NCI-H1105 (cell line): ENCODE measurements around the gene ULK4.

ENCODE experiments used
- DNase-seq: peaks from one replicate; lab custom pipeline; 2025; lab: John Stamatoyannopoulos, UW

ULK4 gene

DNA sequence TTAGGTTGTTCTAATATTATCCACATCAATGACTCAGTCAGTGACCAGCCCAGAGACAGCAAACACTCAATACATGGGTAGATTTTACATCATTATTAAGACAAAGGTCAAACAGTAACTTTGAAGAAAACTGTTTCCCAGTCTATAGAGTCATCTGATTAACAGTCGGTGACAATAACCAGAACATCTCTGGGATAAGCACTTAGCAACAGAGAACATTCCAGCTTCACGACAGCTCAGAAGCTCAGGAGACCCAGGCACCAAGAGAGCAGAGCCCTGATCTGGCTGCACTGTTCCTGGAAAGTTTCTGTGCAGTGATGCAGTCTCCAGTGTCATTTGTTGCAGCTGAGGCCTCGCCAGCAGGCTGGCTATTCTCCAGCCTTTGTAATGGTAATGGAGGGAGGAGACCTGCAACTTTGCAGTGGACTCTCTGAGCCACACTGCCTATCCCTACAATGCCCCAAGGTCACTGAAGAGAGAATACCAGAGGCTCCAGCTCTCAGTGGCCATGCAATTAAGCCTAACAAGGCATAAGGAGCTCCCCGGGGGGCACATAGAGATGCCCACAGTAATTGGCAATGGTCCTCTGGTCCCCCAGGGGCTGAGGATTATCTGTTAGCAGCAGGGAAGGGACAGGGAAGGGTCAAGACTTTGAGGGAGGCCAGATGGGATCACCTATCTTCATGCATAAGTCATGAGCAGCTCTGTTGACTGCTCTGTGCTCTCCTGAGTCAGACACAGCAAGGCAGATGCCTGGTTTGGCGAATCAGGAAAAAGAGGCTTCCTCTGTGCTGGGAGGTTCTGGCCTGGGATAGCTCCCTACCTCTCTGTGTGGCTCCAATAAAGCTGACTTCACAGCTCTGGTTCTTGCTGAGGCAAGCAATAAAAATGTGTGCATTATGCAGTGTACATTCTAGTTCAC is 599.0 kb downstream of the ULK4 start:
- DNase-seq: no peak

- DNase-seq: no peak
Measured at GRCh38 chr3:41357271-41357670, 604.6 kb downstream of the ULK4 start.

- DNase-seq: no peak
Measured at GRCh38 chr3:41356775-41357174, 605.1 kb downstream of the ULK4 start.

GRCh38 chr3:41352510-41352909 is 609.4 kb downstream of the ULK4 start:
- DNase-seq: no peak

DNA sequence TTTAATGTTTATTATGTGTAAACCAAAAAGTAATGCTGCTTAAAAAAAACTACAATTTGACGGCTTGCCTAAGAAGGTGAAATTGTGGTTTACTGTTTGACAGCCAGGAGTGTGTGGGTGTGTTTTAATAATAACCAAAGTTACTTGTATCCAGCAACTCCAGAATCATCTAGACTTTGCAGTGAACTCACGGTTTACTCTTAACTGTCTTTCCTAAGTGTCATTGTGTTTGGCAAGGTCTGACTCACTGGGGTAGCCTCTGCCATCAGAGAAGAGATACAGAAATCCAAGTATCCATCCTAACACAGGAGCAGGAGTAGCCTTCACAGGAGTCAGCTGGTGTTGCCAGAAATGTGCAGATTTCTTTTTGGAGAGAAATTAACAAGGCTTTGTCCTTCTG is 611.5 kb downstream of the ULK4 start:
- DNase-seq: no peak

DNA sequence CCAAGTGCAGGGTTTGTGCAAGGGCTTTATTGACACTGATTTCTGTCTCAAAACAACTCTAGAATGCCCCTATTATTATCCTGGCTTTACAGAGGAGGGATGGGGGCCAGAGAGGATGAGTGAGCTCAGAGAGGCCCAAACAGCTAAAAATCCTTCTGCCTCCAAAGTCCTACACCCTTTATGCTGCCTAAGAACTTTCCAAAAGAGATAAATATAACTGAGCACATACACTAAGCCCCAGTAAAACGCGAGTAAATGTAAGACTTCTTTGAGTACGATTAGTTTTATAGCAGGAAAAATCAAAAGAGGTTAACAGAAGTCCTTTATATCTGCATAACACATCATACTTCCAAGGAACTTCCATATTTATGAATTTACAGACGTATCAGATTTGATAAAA is 613.5 kb downstream of the ULK4 start:
- no peak for DNase-seq

- DNase-seq: no peak
Measured at GRCh38 chr3:41346698-41347270, 615.1 kb downstream of the ULK4 start.

GRCh38 chr3:41345788-41346187 is 616.1 kb downstream of the ULK4 start:
- no peak for DNase-seq

DNA sequence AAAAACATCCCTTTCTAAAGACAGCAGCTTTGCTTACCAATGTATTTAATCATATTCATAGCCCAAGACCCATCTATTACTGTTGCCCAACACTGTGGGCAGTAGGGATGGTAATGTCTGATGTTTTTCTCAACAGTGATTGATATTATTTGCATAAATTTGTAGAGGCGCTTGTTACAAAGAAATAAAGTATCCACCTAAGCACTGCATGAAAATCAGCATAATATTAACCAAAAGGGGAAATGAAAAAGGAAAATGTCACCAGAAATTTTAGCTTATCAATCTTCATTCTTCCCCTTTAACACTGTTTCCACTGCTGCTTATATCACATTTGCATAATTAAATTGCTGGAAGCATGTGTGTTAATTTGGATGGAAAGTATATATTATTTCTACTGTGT is 622.1 kb downstream of the ULK4 start:
- no peak for DNase-seq

GRCh38 chr3:41338276-41338675 is 623.6 kb downstream of the ULK4 start:
- no peak for DNase-seq

DNA sequence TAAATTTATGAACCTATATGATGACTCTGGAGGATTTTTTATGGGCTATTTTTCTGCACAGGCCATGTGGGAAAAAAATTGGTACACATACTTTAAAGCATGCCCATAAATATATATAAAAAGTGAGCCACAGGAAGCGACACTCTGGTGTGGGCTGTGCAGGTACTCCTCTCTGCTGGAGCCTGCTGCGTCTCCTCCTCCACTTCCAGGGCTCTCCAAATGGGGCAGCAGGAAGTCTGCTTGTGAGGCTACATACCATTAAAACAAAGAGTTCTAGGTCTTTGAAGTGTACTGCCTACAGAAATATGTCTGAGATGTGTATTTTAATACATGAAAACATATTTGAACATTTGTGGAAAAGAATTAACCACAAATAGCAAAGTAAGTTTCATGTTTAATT is 627.5 kb downstream of the ULK4 start:
- no peak for DNase-seq

- no peak for DNase-seq
Measured at GRCh38 chr3:41331041-41331440, 630.9 kb downstream of the ULK4 start.

- DNase-seq: no peak
Measured at GRCh38 chr3:41330465-41330864, 631.4 kb downstream of the ULK4 start.

GRCh38 chr3:41329881-41330280 is 632.0 kb downstream of the ULK4 start:
- no peak for DNase-seq

DNA sequence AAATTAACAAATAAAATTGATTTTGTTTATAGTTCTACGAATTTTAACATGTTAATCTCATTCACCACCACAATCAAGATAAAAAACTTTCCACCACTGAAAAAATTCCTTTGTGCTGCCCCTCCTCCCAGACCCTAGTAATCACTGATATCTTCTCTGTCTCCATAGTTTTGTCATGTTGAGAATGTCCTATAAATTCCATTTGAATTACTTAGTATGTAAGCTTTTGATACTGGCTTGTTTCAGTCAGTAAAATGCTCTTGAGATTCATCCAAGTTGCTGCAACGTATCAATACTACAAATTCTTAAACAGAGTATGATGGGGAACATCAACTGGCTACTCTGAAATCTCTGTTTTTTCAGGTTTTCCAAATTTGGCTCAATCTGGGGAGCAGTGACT is 633.0 kb downstream of the ULK4 start:
- DNase-seq: no peak

- DNase-seq: no peak
Measured at GRCh38 chr3:41327718-41328117, 634.2 kb downstream of the ULK4 start.

- no peak for DNase-seq
Measured at GRCh38 chr3:41324156-41324475, 637.8 kb downstream of the ULK4 start.

GRCh38 chr3:41323467-41324155 is 638.3 kb downstream of the ULK4 start:
- no peak for DNase-seq

GRCh38 chr3:41321642-41321980 is 640.3 kb downstream of the ULK4 start:
- no peak for DNase-seq

DNA sequence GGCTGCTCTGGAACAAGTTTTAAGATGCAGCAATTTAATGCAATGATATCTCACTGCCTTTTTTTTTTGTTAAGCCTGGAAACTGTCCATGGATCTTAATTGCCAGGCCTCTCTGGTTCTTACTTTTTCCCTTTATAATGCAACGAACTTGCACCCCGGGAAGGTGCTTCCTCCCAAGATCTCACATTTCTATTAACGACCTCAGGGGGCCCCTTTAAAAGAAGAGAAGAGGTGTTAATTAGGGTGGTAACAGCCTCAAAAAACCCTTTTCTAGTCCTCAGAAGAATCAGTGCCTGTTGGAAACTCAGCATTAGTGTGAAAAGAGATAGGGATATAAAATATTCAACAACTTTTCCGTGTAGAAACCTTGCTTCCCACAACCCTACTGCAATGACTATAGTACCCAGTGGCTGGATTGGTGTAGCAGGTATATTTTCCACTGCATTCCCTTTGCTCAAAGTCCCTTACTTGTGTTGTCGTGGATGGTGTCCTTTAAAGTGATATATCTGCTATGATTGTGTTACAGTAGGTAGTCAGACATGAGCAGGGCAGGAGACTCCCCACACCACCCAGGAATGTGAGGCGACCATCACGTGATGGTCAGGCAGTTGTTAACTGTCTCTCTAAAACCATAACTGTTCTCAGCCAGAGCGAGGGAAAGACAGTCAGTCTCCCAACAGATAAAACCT is 640.8 kb downstream of the ULK4 start:
- no peak for DNase-seq

- no peak for DNase-seq
Measured at GRCh38 chr3:41318520-41318919, 643.4 kb downstream of the ULK4 start.

DNA sequence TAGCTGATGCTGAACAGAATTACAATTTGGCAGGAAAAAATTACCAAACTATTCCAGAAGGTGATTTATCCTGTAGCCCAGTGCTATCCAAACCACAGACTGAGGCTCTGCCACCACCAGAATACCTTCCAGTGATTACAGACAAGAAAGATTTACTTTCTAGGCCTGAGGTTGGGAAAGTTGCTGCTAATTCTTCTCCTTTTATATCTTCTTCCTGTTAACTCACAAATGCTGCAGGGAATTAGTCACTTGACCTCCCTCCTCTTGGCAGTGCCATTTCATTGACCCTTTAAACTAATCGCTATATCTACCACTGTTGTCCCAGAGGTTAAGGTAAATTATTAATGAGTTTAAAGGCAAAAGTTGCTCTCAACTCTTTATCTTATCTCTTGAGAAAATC is 644.2 kb downstream of the ULK4 start:
- no peak for DNase-seq

DNA sequence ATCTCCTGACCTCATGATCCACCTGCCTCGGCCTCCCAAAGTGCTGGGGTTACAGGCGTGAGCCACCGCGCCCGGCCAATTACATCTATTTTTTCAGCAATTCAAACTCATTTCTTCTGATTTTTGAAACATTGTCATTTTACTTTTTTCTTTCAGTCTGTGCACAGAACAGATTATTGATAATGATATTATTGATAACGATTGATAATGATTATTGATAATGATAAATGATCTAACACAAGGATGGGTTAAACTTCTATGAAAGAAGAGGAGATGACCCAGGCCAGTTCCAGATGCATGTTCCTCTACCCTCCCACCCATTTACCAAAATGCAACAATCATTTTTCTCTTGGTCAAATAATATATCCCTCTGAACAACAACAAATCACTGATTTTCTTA is 644.6 kb downstream of the ULK4 start:
- no peak for DNase-seq
